ENCODE data around the gene FHIT. TPM values are rescaled to one million over a fixed set of nuclear protein-coding genes. Genes with fewer than 3 reads are reported as not detected.

Gene FHIT
- total RNA-seq, 2 experiments from 2014 or later: 7.6 to 7.9 TPM

GRCh38 chr3:61173676-61174075 lies 77.6 kb downstream of the FHIT start:
- POLR2A ChIA-PET: no interaction called here
- H3K4me1 Mint-ChIP-seq (ENCODE audit: low read depth): no peaks in the 10 kb centered on the region
- H3K36me3 Mint-ChIP-seq (ENCODE audit: low read depth): no peaks in the 10 kb centered on the region
- no peaks in the 10 kb centered on the region for H3K9me3 Mint-ChIP-seq
- H3K27me3 Mint-ChIP-seq: no peaks in the 10 kb centered on the region
- CTCF ChIA-PET: no interaction called here
- TF ChIP-seq CTCF (IDR thresholded peaks at IDR 0.05): no peak
- H3K27ac Mint-ChIP-seq: no peak overlapping the region
- H3K4me3 Mint-ChIP-seq: no peak overlapping the region
- DNase-seq (no peak), ATAC-seq (no peak)
- intact Hi-C loops (cut with micrococcal nuclease): no loop called here

GRCh38 chr3:61172684-61173083 lies 78.6 kb downstream of the FHIT start:
- H3K27me3 Mint-ChIP-seq: no peaks in the 10 kb centered on the region
- ATAC-seq (no peak), DNase-seq (no peak)
- CTCF ChIA-PET: no interaction called here
- no peak overlapping the region for H3K4me3 Mint-ChIP-seq
- intact Hi-C loops (cut with micrococcal nuclease): no loop called here
- H3K36me3 Mint-ChIP-seq (ENCODE audit: low read depth): no peaks in the 10 kb centered on the region
- POLR2A ChIA-PET: no interaction called here
- no peaks in the 10 kb centered on the region for H3K4me1 Mint-ChIP-seq (ENCODE audit: low read depth)
- no peaks in the 10 kb centered on the region for H3K9me3 Mint-ChIP-seq
- H3K27ac Mint-ChIP-seq: no peak overlapping the region
- no peak for TF ChIP-seq CTCF (IDR thresholded peaks at IDR 0.05)

GRCh38 chr3:61172203-61172602 lies 79.0 kb downstream of the FHIT start:
- no peaks in the 10 kb centered on the region for H3K4me1 Mint-ChIP-seq (ENCODE audit: low read depth)
- no peaks in the 10 kb centered on the region for H3K9me3 Mint-ChIP-seq
- no peak overlapping the region for H3K4me3 Mint-ChIP-seq
- no peak for TF ChIP-seq CTCF (IDR thresholded peaks at IDR 0.05)
- intact Hi-C loops (cut with micrococcal nuclease): no loop called here
- no peaks in the 10 kb centered on the region for H3K27me3 Mint-ChIP-seq
- no peak for ATAC-seq
- no peaks in the 10 kb centered on the region for H3K36me3 Mint-ChIP-seq (ENCODE audit: low read depth)
- POLR2A ChIA-PET: no interaction called here
- H3K27ac Mint-ChIP-seq: no peak overlapping the region
- no peak for DNase-seq
- CTCF ChIA-PET: no interaction called here

GRCh38 chr3:61169621-61170251 lies 81.5 kb downstream of the FHIT start:
- Mint-ChIP-seq H3K9me3 (peaks cover 11% of the 10 kb centered on the region), H3K4me1 (ENCODE audit: low read depth) (no peaks in the 10 kb centered on the region), H3K27ac (no peak overlapping the region), H3K4me3 (no peak overlapping the region), H3K36me3 (ENCODE audit: low read depth) (peaks cover 21% of the 10 kb centered on the region), H3K27me3 (peaks cover 2% of the 10 kb centered on the region)
- ChIA-PET POLR2A (no interaction called here), CTCF (no interaction called here)
- TF ChIP-seq CTCF (IDR thresholded peaks at IDR 0.05): no peak
- no peak for DNase-seq
- intact Hi-C loops (cut with micrococcal nuclease): no loop called here
- ATAC-seq: no peak

- ATAC-seq (no peak), DNase-seq (no peak)
- H3K4me3 Mint-ChIP-seq: no peak overlapping the region
- intact Hi-C loops (cut with micrococcal nuclease): no loop called here
- H3K4me1 Mint-ChIP-seq (ENCODE audit: low read depth): no peaks in the 10 kb centered on the region
- no peak for TF ChIP-seq CTCF (IDR thresholded peaks at IDR 0.05)
- H3K9me3 Mint-ChIP-seq: peaks cover 11% of the 10 kb centered on the region
- peaks cover 2% of the 10 kb centered on the region for H3K27me3 Mint-ChIP-seq
- ChIA-PET POLR2A (no interaction called here), CTCF (no interaction called here)
- H3K27ac Mint-ChIP-seq: no peak overlapping the region
- H3K36me3 Mint-ChIP-seq (ENCODE audit: low read depth): peaks cover 23% of the 10 kb centered on the region
Measured at GRCh38 chr3:61168286-61168685, 83.0 kb downstream of the FHIT start.

Measured in activated CD8-positive, alpha-beta T cell treated with anti-CD3 and anti-CD28 coated beads for 36 hours (primary cell).